ENCODE data around the gene ADM5.

ADM5 gene

DNA sequence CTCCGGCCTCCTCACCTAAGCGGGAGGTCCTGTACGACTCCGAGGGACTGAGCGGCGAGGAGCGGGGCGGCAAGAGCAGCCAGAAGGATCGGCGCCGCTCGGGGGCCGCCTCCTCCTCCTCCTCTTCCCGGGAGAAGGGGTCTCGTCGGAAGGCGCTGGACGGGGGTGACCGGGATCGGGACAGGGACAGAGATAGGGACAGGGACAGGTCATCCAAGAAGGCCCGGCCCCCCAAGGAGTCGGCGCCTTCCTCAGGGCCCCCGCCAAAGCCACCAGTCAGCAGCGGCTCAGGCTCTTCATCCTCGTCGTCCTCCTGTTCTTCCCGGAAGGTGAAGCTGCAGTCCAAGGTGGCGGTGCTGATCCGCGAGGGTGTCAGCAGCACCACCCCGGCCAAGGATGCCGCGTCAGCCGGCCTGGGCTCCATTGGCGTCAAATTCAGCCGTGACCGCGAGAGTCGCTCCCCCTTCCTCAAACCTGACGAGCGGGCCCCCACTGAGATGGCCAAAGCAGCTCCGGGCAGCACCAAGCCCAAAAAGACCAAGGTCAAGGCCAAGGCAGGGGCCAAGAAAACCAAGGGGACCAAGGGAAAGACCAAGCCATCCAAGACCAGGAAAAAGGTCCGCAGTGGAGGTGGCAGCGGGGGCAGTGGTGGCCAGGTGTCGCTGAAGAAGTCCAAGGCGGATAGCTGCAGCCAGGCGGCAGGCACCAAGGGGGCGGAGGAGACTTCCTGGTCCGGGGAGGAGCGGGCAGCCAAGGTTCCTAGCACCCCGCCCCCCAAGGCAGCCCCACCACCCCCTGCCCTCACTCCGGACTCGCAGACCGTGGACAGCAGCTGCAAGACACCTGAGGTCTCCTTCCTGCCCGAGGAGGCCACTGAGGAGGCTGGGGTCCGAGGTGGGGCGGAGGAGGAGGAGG, 36.6 kb upstream of the ADM5 start:
- no peaks in the 10 kb centered on the region for H3K27me3 ChIP-seq (ENCODE audit: insufficient read depth, low read depth, severe bottlenecking)
- peaks cover 77% of the 10 kb centered on the region for H3K36me3 ChIP-seq
- no peak for DNase-seq
- H3K4me3 ChIP-seq (ENCODE audit: low read depth, low read length): no peak overlapping the region
- H3K27ac ChIP-seq: no peak overlapping the region
- H3K9me3 ChIP-seq (ENCODE audit: severe bottlenecking): no peaks in the 10 kb centered on the region
- TF ChIP-seq CTCF (IDR thresholded peaks at IDR 0.05; ENCODE audit: low read depth, low read length): no peak

DNA sequence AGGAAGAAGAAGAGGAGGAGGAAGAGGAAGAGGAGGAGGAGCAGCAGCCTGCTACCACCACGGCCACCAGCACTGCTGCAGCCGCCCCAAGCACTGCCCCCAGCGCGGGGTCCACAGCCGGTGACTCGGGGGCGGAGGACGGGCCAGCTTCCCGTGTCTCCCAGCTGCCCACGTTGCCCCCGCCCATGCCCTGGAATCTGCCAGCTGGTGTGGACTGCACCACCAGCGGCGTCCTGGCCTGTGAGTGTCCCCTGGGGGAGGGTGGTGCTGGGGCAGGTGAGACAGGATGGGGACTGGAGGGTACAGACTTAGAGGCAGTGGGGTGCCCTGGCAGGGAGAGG, 36.0 kb upstream of the ADM5 start:
- Histone ChIP-seq H3K27me3 (ENCODE audit: insufficient read depth, low read depth, severe bottlenecking) (no peaks in the 10 kb centered on the region), H3K9me3 (ENCODE audit: severe bottlenecking) (no peaks in the 10 kb centered on the region), H3K4me3 (ENCODE audit: low read depth, low read length) (no peak overlapping the region), H3K27ac (no peak overlapping the region), H3K36me3 (peaks cover 78% of the 10 kb centered on the region)
- TF ChIP-seq CTCF (IDR thresholded peaks at IDR 0.05; ENCODE audit: low read depth, low read length): no peak
- DNase-seq: no peak

- no peak overlapping the region for H3K4me3 ChIP-seq (ENCODE audit: low read depth, low read length)
- DNase-seq: no peak
- peaks cover 78% of the 10 kb centered on the region for H3K36me3 ChIP-seq
- H3K27me3 ChIP-seq (ENCODE audit: insufficient read depth, low read depth, severe bottlenecking): no peaks in the 10 kb centered on the region
- H3K9me3 ChIP-seq (ENCODE audit: severe bottlenecking): no peaks in the 10 kb centered on the region
- no peak overlapping the region for H3K27ac ChIP-seq
- no peak for TF ChIP-seq CTCF (IDR thresholded peaks at IDR 0.05; ENCODE audit: low read depth, low read length)
Observed at GRCh38 chr19:49654581-49654980, 34.8 kb upstream of the ADM5 start.

DNA sequence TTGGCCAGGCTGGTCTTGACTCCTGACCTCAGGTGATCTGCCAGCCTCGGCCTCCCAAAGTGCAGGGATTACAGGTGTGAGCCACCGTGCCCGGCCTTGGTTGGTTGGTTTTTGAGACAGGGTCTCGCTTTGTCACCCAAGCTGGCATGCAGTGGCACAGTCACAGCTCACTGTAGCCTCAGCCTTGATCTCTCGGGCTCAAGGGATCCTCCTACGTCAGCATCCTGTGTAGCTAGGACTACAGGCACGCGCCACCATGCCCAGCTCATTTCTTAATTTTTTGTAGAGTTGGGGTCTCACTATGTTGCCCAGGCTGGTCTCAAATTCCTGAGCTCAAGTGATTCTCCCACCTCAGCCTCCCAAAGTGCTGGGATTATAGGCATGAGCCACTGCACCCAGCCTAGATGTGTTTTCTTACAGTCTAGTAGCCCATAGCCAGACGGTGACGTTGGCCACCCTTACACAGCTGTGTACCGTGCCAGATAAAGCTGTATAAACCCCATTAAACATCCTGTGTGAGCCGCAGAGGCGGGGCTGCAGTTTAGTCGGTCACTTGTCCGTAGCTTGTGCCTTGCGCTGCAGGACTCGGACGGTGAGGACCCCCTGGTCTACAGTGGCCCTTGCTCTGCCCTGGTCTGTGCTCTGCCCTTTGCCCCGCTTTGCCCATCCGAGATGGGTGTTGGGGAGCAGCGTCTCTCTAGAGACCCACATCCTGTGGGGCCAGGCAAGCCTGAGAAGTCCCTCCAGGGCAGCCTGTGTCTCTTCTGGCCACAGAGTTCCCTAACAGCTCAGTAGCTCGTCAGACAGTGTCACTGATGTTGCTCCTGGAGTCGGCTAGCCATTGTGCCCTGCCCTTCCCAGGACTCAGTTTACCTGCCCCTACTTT, 33.6 kb upstream of the ADM5 start:
- Histone ChIP-seq H3K27ac (no peak overlapping the region), H3K27me3 (ENCODE audit: insufficient read depth, low read depth, severe bottlenecking) (no peaks in the 10 kb centered on the region), H3K4me3 (ENCODE audit: low read depth, low read length) (no peak overlapping the region), H3K9me3 (ENCODE audit: severe bottlenecking) (no peaks in the 10 kb centered on the region), H3K36me3 (peaks cover 79% of the 10 kb centered on the region)
- TF ChIP-seq CTCF (IDR thresholded peaks at IDR 0.05; ENCODE audit: low read depth, low read length): no peak
- DNase-seq: no peak

GRCh38 chr19:49656456-49657109, 32.8 kb upstream of the ADM5 start:
- H3K36me3 ChIP-seq: peaks cover 86% of the 10 kb centered on the region
- TF ChIP-seq CTCF (IDR thresholded peaks at IDR 0.05; ENCODE audit: low read depth, low read length): no peak

More at GRCh38 chr19:49656456-49657109, 32.8 kb upstream of the ADM5 start:
- DNase-seq: no peak
- Histone ChIP-seq H3K27ac (no peak overlapping the region), H3K27me3 (ENCODE audit: insufficient read depth, low read depth, severe bottlenecking) (no peaks in the 10 kb centered on the region), H3K4me3 (ENCODE audit: low read depth, low read length) (no peak overlapping the region), H3K9me3 (ENCODE audit: severe bottlenecking) (no peaks in the 10 kb centered on the region)

All from WERI-Rb-1 (cell line).